Measurements from ENCODE around the gene ULK4.

The ULK4 gene

DNA sequence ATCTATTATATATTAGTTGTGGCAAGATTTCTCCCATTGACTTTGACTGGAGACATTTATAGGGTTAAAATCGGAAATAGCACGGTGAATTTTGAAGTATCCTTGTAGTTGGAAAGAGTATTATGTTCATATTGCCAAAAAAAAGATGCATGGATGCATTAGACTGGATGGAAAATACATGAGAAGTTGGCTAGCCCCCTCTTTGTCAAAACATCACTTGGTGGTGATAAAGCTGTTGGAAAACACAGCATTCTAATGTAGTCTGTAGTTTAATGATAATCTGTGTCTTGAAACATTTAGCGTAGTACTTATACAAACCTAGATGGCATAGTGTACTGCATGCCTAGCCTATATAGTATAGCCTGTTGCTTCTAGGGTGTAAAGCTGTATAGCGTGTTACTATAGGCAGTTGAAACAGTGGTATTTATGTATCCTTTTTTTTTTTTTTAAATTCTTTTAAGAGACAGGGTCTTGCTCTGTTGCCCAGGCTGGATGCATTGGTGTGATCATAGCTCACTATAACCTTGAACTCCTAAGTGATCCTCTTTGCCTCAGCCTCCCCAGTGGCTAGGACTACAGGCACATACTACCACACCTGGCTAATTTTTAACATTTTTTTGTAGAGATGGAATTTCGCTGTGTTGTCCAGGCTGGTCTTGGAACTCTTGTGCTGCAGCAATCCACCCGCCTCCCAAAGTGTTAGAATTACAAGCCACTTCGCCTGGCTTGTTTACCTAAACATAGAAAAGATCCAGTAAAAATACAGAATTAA lies 740.8 kb downstream of the ULK4 start:
- H3K9ac ChIP-seq (ENCODE audit: low read depth, low read length, poor library complexity, severe bottlenecking): no peak overlapping the region
- H3K9me3 ChIP-seq (ENCODE audit: insufficient read depth, low read depth, low read length): no peaks in the 10 kb centered on the region
- H3K4me3 ChIP-seq (ENCODE audit: low read length, poor library complexity, severe bottlenecking): no peak overlapping the region
- peaks cover 25% of the 10 kb centered on the region for H3K36me3 ChIP-seq (ENCODE audit: insufficient read depth, low read length)
- peaks cover 24% of the 10 kb centered on the region for H3K4me1 ChIP-seq (ENCODE audit: insufficient read depth, low read length, poor library complexity, severe bottlenecking)
- H3K9me2 ChIP-seq (replicated peaks; ENCODE audit: low read depth, low read length): no peaks in the 10 kb centered on the region
- H2AFZ ChIP-seq (ENCODE audit: low read length): no peak overlapping the region
- no peak for TF ChIP-seq EZH2phosphoT487 (IDR thresholded peaks at IDR 0.05; ENCODE audit: borderline replicate concordance)
- TF ChIP-seq, protein P1, sequence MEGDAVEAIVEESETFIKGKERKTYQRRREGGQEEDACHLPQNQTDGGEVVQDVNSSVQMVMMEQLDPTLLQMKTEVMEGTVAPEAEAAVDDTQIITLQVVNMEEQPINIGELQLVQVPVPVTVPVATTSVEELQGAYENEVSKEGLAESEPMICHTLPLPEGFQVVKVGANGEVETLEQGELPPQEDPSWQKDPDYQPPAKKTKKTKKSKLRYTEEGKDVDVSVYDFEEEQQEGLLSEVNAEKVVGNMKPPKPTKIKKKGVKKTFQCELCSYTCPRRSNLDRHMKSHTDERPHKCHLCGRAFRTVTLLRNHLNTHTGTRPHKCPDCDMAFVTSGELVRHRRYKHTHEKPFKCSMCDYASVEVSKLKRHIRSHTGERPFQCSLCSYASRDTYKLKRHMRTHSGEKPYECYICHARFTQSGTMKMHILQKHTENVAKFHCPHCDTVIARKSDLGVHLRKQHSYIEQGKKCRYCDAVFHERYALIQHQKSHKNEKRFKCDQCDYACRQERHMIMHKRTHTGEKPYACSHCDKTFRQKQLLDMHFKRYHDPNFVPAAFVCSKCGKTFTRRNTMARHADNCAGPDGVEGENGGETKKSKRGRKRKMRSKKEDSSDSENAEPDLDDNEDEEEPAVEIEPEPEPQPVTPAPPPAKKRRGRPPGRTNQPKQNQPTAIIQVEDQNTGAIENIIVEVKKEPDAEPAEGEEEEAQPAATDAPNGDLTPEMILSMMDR (conservative IDR thresholded peaks at IDR 0.05; ENCODE audit: low read length): no peak
- peaks cover 85% of the 10 kb centered on the region for H4K20me1 ChIP-seq (ENCODE audit: insufficient read depth, low read length, poor library complexity, severe bottlenecking)
- H3K4me2 ChIP-seq (ENCODE audit: low read depth, low read length, poor library complexity, severe bottlenecking): no peak overlapping the region
- H3F3A ChIP-seq (ENCODE audit: low read depth): no peaks in the 10 kb centered on the region
- H3K27me3 ChIP-seq (ENCODE audit: insufficient read depth, low read length, poor library complexity, severe bottlenecking): no peaks in the 10 kb centered on the region
- H3K79me2 ChIP-seq (ENCODE audit: insufficient read depth, low read length): peaks cover 90% of the 10 kb centered on the region

DNA sequence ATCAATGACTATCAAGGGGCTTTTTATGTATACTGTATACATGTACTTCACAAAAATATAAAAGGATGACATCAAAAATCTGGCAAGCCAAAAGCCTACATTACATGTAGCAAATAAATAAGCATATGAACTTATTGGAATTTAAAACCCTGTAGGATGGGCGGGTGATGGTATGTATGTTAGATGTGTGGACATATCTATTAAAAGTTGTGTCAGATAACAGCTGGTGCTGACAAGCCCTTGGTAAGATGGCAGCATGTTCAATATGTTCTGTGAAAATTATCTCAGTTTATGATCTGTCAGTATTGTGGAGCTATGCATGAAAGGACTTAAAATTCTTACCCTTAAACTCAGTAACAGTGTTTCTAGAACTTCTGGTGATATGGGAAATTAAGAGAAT lies 742.5 kb downstream of the ULK4 start:
- H2AFZ ChIP-seq (ENCODE audit: low read length): no peak overlapping the region
- TF ChIP-seq, protein P1 (conservative IDR thresholded peaks at IDR 0.05; ENCODE audit: low read length): no peak
- no peak for TF ChIP-seq EZH2phosphoT487 (IDR thresholded peaks at IDR 0.05; ENCODE audit: borderline replicate concordance)
- H3K9me3 ChIP-seq (ENCODE audit: insufficient read depth, low read depth, low read length): no peaks in the 10 kb centered on the region
- peaks cover 95% of the 10 kb centered on the region for H3K79me2 ChIP-seq (ENCODE audit: insufficient read depth, low read length)
- peaks cover 8% of the 10 kb centered on the region for H3K36me3 ChIP-seq (ENCODE audit: insufficient read depth, low read length)
- H3K27me3 ChIP-seq (ENCODE audit: insufficient read depth, low read length, poor library complexity, severe bottlenecking): no peaks in the 10 kb centered on the region
- H3K9ac ChIP-seq (ENCODE audit: low read depth, low read length, poor library complexity, severe bottlenecking): no peak overlapping the region
- peaks cover 98% of the 10 kb centered on the region for H4K20me1 ChIP-seq (ENCODE audit: insufficient read depth, low read length, poor library complexity, severe bottlenecking)
- H3K4me3 ChIP-seq (ENCODE audit: low read length, poor library complexity, severe bottlenecking): no peak overlapping the region
- H3F3A ChIP-seq (ENCODE audit: low read depth): no peaks in the 10 kb centered on the region
- peaks cover 27% of the 10 kb centered on the region for H3K4me1 ChIP-seq (ENCODE audit: insufficient read depth, low read length, poor library complexity, severe bottlenecking)
- no peak overlapping the region for H3K4me2 ChIP-seq (ENCODE audit: low read depth, low read length, poor library complexity, severe bottlenecking)
- H3K9me2 ChIP-seq (replicated peaks; ENCODE audit: low read depth, low read length): no peaks in the 10 kb centered on the region

DNA sequence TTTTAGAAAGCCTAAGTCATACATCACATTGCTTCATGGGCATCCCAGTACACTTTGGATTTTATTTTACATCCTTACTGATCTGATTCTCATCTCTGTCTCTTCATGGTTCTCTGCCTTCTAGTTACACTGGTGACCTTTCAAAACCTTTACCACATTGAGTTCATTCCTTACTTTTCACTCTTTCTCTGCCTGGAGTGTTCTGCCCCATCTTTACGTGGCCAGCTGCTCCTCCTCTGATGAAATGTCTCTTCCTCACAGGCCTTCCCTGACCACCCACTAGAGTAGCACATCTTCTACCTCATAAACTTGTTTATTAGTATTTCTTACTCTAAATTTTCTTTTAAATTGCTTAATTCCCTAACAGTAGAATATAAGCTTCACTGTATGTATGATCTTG lies 744.9 kb downstream of the ULK4 start:
- Histone ChIP-seq H3K9me3 (ENCODE audit: insufficient read depth, low read depth, low read length) (no peaks in the 10 kb centered on the region), H3K9ac (ENCODE audit: low read depth, low read length, poor library complexity, severe bottlenecking) (no peak overlapping the region), H3K36me3 (ENCODE audit: insufficient read depth, low read length) (no peaks in the 10 kb centered on the region), H3K4me1 (ENCODE audit: insufficient read depth, low read length, poor library complexity, severe bottlenecking) (peaks cover 36% of the 10 kb centered on the region), H3K4me3 (ENCODE audit: low read length, poor library complexity, severe bottlenecking) (no peak overlapping the region), H3K4me2 (ENCODE audit: low read depth, low read length, poor library complexity, severe bottlenecking) (peak overlapping the region; percentile 3), H3K9me2 (replicated peaks; ENCODE audit: low read depth, low read length) (no peaks in the 10 kb centered on the region), H3F3A (ENCODE audit: low read depth) (no peaks in the 10 kb centered on the region), H3K27me3 (ENCODE audit: insufficient read depth, low read length, poor library complexity, severe bottlenecking) (no peaks in the 10 kb centered on the region), H3K79me2 (ENCODE audit: insufficient read depth, low read length) (peaks cover 100% of the 10 kb centered on the region), H2AFZ (ENCODE audit: low read length) (no peak overlapping the region), H4K20me1 (ENCODE audit: insufficient read depth, low read length, poor library complexity, severe bottlenecking) (peaks cover 98% of the 10 kb centered on the region)
- TF ChIP-seq, protein P1 (conservative IDR thresholded peaks at IDR 0.05; ENCODE audit: low read length): no peak
- no peak for TF ChIP-seq EZH2phosphoT487 (IDR thresholded peaks at IDR 0.05; ENCODE audit: borderline replicate concordance)
